Activated CD4-positive, alpha-beta T cell treated with anti-CD3 and anti-CD28 coated beads for 48 hours (primary cell): ENCODE data around the gene EVA1C.
"Not testable (repeated sequence)": the region's sequence is repeated elsewhere in the genome, so short reads cannot be mapped to it uniquely, and the experiment has no call there.

ENCODE experiments used
- DNase-seq: peaks from one replicate; pipeline ENCODE4 v3.0.0-alpha.2; 2020

Gene EVA1C

DNA sequence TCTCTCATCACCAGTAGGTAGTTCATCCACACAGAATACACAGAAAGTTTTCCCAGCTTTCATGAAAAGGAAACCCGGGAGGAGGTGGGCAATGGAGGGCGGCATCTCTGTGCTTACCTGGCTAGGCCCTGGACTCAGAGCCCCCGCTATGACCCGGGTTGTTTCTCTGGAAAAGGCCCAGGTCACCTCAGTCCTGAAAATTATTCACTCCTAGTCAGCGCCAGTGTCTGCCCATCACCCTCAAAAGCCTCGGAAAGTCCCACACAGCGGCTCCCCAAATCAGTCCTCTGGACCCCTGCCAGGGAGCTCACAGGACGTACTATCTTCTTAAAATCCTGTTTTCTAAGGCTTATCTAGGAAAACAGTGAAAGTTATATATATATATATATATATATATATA, 121.6 kb downstream of the EVA1C start:
- DNase-seq = no peak

DNA sequence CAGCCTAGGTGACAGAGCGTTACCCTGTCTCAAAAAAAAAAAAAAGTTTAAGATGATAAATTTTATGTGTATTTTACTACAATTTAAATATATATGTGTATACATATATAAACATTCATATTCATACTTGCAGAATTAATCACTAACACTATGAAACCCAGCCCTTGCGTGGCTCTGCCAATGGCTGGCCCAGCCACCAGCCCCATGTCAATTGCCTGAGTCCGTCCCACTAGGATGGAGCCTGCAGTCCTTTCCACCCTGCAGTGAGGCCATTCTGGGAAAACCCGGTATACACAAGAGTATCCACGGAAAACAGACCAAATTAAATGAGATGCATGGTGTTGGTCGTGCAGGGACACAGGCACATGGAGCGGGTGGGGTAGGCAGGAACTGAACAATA, 123.1 kb downstream of the EVA1C start:
- no peak for DNase-seq

DNA sequence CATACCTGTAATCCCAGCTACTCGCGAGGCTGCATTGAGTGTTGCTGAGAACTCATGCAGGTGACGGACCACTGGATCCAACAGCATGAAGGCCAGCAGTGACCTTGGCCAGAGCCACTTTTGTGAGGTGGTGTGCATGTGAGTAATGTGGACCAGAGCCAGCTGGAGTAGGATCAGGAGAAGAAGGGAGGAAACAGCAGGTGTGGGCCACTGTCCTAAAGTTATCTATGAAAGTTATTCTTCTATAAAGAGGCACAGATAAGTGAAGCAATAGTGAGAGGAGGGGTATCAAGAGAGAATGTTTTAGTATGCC, 125.0 kb downstream of the EVA1C start:
- no peak for DNase-seq

DNA sequence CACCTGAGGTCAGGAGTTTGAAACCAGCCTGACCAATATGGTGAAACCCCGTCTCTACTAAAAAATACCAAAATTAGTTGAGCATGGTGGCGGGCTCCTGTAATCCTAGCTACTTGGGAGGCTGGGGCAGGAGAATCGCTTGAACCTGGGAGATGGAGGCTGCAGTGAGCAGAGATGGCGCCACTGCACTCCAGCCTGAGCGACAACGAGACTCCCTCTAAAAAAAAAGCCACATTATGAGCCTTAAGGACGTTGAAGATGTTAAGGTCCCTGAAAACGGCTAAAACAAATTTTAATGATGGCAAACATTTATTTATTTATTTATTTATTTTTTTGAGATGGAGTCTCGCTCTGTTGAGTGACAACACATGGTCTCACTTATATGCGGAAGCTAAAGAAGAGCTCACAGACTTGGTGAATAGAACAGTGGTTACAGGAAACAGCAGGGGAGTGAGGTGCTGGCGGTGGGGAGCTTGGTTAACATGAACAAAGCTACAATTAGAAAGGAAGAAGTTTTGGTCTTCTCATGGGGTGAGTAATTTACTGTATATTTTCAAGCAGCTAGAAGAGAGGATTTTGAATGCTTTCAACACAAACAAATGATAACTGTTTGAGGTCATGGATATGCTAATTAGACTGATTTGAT, 125.8 kb downstream of the EVA1C start:
- no peak for DNase-seq

DNA sequence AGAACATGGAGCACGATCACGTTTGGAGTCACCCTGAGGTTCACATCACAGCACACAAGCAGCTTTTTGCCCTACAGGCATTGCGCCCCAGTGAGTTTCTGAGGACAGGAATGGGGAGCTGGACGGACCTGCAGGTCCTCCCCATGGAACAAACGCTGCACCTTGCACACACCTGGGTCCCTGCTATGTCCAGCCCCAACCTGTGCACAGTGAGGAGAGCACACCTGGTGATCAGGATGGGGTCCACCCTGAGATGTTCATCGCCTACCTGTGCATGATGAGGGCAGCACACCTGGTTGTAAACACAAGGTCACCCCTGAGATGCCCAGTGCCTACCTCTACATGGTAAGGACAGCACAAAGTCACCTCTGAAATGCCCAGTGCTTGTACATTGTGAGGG, 126.9 kb downstream of the EVA1C start:
- DNase-seq = no peak

DNA sequence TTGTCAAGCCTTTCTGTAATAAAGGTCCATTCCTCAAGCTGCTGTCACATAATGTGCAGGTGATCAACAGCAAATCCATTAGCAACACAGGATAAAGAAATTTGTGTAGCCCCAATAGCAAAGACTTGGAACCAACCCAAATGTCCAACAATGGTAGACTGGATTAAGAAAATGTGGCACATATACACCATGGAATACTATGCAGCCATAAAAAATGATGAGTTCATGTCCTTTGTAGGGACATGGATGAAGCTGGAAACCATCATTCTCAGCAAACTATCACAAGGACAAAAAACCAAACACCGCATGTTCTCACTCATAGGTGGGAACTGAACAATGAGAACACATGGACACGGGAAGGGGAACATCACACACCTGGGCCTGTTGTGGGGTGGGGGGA, 130.6 kb downstream of the EVA1C start:
- not testable (repeated sequence) for DNase-seq

DNA sequence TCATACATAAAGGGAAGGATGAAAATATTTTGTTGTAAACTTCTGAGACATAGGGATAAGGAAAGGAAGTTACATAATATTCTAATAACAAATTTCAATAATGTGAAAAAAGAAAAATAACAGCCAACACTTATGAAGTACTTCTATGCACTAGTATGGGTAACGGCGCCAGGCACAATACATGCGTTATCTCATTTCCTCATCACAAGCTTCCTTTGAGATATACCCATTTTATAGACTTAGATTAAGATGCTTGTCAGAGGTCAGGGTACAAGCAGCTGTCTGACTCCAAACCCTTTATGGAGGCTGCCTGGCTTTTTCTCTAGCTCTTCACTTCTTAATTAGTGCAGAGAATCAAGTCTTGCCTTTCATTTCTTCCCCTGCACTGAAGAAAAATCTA, 131.5 kb downstream of the EVA1C start:
- DNase-seq = no peak

DNA sequence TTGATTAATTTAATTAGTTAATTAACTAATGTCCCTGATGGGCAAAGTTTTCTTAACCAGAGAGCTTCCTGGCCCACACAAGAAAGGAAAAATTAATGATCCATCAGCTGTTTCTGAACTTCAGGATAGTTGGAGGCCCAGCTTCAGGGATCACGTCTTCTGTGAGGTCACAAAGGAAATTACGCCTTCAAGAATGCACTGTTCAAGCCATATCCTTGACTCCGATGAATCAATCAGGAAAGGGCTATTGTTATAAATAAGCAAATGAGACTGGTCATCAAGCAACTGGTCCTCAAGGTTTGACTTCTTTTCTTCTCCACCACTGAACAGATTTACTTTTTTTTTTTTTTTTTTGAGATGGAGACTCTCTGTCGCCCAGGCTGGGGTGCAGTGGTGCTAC, 132.2 kb downstream of the EVA1C start:
- DNase-seq = no peak

DNA sequence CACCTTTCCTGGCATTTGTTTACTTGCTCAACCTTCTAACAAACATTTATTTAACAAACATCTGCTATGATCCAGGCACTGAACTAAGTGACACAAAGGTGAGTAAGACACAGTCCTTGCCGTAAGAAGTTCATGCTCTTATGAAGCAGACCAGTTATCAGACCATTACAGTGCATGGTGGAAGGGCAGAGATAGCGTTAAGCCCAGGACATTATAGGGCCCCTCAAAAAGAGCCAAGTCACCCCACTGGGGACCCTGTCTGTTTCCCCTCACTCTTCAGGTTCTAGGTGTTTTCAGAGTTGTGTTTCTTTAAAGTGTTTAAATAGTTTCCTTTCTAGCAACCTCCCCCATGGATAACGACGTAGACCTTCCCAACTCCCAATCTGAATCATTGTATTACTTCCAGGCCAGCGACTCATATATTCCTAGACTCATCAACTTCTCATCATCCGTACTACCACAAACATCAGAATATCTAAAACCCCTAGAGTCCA, 133.5 kb downstream of the EVA1C start:
- no peak for DNase-seq

DNA sequence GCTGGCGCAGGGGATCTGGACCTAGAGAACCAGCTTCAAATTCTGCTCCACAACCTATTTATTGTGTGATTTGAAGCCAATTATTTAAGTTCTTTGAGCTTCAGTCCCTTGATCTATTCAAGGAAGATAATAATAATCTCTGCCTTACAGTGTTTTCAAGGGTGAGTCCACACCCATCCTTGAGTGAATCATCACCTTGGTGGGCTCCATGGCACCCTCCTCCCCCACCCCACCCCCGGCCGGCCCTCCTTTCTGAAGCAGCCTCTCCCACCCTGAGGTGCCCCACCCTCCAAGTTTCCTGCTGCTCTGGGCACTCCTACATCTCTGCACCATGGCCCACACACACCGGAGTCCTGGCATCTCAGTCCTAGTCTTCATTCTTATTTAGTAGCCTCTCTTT, 134.5 kb downstream of the EVA1C start:
- DNase-seq = no peak

DNA sequence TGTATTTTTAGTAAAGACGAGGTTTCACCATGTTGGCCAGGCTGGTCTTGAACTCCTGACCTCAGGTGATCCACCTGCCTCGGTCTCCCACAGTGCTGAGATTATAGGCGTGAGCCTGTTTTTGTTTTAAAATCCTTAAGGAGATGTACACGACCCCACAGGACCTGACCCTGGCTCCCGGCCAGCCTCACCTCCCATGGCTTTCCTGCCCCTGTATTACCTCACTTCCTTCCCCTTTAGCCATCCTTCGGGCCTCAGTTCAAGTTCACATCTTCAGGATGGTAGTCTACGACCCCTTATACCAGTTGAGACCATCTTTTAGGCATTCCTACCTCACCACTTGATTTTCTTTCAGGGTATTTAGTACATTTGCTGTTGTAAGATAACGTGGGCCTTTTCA, 136.5 kb downstream of the EVA1C start:
- DNase-seq = no peak

DNA sequence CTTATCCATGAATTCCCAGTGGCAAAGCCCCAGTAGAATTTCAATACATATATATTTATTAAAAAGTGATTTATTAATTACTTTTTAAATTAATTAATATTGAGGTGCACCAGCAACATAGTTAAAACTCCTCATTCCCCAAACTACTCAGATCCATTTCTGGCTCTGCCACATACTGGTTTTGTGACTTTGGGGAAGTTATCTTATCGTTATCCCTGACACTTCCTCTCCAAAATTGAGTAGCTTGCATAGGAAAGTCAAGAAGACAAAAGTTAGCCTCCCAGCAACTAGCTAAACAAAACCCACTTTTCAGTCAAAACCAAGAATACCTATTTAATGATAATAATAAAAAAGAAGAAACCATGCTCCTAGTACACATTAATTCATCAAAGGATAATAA, 136.9 kb downstream of the EVA1C start:
- no peak for DNase-seq

DNA sequence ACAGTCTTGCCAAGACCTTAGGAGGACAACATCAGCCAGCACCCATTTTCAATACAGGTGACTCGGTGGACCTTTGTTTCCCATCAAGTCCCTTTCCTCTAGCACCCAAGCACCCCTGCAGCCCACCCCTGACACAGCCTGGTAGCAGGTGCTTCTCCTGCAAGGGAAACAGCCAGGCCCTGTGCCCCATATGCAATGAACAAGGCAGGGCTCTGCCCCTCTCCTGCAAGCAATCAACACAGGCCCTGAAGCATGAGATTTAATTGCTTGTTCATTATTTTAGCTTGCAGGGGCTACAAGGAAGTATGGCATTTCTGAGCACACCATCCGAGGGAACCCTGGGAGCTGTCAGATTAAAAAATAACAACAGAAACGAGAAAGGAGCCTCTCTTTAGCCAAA, 137.4 kb downstream of the EVA1C start:
- no peak for DNase-seq

DNA sequence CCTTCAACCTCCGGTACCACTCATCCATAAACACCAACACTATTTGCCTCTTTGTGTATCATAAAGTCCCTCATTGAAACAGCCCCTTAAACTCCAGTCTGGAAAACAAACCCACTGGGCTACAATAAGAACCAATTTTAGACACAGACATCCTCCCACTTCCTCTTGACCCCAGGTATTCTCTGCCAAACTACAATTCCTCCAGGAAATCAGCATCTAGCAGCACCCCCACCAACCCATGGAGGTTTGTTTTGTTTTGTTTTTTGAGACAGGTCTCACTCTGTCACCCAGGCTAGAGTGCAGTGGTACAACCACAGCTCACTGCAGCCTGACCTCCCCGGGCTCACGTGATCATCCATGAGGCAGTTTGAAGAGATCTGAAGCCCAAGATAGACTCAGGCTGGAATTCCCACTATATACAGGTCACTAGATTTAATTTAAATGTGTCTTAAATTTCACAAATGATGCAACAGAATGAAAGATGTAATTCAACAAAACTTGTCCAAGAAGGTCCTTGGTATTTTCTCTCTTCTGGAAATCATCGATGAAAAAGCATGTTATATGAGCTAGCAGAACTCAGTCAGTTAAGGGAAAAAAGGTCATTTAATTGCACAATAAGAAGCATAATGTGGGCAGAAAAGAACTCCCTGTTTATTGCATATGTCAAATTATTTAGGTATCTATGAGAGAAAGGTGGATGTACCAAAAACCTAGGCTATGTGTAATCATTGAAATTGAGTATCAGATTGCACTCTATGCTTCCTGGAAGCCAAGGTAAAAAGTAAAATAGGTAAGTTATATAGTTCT, 142.5 kb downstream of the EVA1C start:
- DNase-seq = no peak

DNA sequence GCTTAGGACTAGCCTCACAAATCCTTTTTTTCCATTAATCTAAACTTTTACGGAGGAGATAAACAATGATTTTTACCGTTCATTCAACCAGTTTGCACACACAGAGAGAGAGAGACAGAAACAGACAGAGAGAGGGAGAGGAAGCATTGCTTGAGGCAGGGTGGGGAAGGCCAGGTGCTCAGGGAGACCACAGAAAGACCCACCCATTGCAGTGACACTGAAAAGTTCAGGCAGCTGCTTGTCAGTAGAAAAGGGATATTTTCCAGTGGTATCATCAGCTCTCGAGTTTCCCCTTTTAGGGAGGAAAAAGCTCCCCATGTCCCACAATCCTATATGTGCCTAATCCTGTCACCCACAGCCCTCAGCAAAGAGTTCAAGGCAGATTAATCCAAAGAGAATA, 145.6 kb downstream of the EVA1C start:
- DNase-seq = no peak

DNA sequence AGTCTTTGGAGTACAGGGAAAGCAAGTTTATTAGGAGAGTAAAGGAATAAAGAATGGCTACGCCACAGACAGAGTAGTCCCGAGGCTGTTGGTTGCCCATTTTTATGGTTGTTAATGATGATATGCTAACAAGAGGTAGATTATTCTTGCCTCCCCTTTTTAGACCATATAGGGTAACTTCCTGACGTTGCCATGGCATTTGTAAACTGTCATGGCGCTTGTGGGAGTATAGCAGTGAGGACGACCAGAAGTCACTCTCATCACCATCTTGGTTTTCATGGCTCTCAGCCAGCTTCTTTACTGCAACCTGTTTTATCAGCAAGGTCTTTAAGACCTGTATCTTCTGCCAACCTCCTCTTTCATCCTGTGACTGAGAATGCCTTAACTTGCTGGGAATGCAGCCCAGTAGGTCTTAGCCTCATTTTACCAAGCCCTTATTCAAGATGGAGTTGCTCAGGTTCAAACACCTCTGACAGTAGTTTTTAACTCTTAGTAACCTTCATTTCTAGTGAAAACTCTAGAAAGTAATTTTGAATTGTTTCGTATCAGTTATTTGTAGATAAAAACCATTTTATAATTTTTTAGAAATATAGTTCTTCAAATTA, 146.6 kb downstream of the EVA1C start:
- DNase-seq = no peak

DNA sequence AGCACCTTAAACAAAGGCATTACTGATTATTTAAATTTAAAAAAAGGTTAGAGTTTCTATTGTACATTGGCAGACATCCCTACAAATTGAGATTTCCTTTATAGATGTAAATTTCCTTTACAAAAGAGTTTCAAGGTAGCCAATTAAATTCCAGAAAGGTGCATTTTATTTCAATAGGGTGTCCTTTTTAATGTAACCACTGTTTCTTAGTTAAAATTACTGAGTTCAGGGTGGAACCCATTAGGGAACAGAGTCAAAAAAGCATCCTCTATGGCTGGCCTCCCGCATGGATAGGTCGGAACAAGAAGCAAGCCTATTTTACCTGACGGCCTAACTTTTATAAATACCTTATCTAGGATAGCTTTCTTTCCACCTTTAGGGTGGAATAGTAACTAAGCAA, 148.4 kb downstream of the EVA1C start:
- no peak for DNase-seq

DNA sequence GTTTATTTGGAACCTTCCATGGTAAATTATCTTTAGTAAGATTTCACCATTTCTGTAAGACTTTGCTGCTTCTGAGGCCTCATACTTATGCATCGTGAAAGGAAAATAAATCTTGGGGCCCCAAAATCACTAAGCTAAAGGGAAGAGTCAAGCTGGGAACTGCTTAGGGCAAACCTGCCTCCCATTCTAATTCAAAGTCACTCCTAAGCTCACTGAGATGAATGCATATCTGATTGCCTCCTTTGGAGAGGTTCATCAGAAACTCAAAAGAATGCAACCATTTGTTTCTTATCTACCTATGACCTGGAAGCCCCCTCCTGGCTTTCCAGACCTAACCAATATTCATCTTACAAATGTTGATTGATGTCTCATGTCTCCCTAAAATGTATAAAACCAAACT, 149.0 kb downstream of the EVA1C start:
- not testable (repeated sequence) for DNase-seq

DNA sequence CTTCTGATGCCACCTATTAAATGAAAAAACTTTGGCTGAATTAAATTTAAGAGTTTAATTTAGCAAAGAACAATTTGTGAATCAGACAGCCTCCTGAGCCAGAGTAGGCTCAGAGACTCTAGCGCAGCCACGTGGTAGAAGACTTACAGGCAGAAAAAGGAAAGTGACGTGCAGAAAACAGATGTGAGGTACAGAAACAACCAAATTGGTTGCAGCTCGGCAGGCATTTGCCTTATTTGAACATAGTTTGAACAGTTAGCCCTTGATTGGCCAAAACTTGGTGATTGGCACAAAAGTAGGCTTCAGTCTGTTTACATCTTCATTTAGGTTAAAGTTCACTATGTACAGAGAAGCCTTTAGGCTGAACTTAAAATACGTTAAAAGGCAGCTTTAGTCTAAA, 149.9 kb downstream of the EVA1C start:
- no peak for DNase-seq

DNA sequence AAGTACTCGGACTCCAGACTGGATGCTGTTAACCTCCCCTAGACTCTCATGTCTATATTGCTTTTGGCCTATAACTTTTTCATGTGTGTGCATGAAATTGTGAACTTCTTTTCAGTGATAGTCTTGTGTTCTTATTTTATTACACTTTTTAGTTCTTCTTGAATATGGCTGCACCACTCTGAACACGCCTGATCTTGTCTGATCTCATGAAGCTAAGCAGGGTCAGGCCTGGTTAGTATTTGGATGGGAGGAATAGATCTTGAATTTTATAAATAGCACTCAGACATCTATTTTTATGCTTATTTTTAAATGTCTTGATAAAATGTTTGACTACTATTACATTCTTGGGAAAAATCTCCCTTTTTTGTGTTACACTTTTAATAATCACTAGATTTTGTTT, 150.4 kb downstream of the EVA1C start:
- DNase-seq = no peak
